GM10248 (cell line): ENCODE measurements around the gene SMG7.
A peak's percentile ranks its signal among the peaks of the same experiment; 100 is the strongest.

ENCODE experiments used
- CTCF ChIA-PET: fragments of 300-600 bp; sonication (Branson Sonifier 250); formaldehyde crosslinking; extraction: SDS; loops from one replicate; lab custom pipeline; 2021; ENCODE audit warnings: antibody characterized with exemption; lab: Yijun Ruan, JAX
- POLR2A ChIA-PET: fragments of 350-650 bp; sonication (Branson Sonifier 250); formaldehyde crosslinking; extraction: SDS; loops from one replicate; lab custom pipeline; 2020; ENCODE audit warnings: antibody characterized with exemption; lab: Yijun Ruan, JAX
- DNase-seq: peaks from one replicate; pipeline ENCODE4 v3.0.0; 2012; ENCODE audit errors: extremely low spot score
- CTCF ChIP-seq: IDR thresholded peaks from 2 replicates; pipeline ENCODE4 v1.5.1; 2012; ENCODE audit warnings: mild to moderate bottlenecking, low read depth; ENCODE audit errors: extremely low read depth, missing control alignments, control extremely low read depth

SMG7 gene

DNA sequence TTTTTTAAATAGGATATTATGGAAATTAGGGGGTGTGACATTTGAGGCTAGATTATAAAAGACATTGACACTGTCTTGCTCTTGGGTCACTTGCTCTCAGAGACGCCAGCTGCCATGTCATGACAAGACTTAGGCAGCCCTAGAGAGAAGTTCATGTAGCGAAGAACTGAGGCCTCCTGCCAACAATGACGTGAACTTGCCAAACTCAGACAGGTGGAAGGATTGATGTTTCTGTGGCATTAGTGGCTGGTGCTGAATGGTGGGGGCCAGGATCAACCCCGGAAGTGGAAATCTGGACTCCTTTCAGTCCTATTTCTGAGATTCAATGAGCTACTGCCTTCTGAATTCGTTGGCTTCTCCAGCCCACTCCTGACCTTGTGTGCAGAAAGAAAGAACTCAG, 103.3 kb downstream of the SMG7 start:
- ChIA-PET POLR2A (no interaction called here), CTCF (interaction anchor here (0.9 to 1.3 kb wide), 3 partner anchors 12 to 33 kb away, joined by 3 to 6 read pairs (median 3); no protein-coding TSS in a partner anchor)
- DNase-seq: no peak
- no peak for TF ChIP-seq CTCF

DNA sequence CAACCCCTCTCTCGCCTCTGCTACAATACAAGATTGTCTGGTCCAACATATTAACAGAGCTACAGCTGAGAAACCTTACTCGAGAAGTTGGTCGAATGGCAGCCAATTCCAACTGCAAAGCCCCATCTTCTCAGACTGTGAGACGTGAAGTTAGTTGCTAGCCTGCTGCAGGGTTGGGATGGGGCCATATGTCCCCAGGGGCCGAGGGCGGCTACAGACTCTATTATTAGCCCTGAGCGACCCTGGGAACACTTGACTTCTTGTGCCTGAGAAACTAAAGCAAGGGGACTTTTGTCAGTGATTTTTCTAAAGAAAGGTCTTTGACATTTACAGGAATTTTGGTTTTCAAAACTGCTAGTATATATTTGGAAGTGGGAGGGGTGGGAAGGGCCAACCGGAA, 104.2 kb downstream of the SMG7 start:
- TF ChIP-seq CTCF: no peak
- no peak for DNase-seq
- ChIA-PET POLR2A (no interaction called here), CTCF (interaction anchor here (1.3 kb wide), 1 partner anchor 13 kb away, joined by 6 read pairs; no protein-coding TSS in a partner anchor)

GRCh38 chr1:183577897-183578465, 105.7 kb downstream of the SMG7 start:
- TF ChIP-seq CTCF: no peak
- CTCF ChIA-PET: interaction anchor here (1.0 to 4.9 kb wide), 6 partner anchors 9 to 106 kb away, joined by 3 to 26 read pairs (median 5); partner anchors contain the start of gene NCF2
- no peak for DNase-seq
- POLR2A ChIA-PET: no interaction called here

GRCh38 chr1:183578856-183579255, 106.6 kb downstream of the SMG7 start:
- CTCF ChIA-PET: interaction anchor here (1.1 to 4.9 kb wide), 8 partner anchors 10 to 337 kb away, joined by 3 to 26 read pairs (median 6); partner anchors contain the start of gene NCF2
- POLR2A ChIA-PET: no interaction called here
- no peak for TF ChIP-seq CTCF
- DNase-seq: no peak

DNA sequence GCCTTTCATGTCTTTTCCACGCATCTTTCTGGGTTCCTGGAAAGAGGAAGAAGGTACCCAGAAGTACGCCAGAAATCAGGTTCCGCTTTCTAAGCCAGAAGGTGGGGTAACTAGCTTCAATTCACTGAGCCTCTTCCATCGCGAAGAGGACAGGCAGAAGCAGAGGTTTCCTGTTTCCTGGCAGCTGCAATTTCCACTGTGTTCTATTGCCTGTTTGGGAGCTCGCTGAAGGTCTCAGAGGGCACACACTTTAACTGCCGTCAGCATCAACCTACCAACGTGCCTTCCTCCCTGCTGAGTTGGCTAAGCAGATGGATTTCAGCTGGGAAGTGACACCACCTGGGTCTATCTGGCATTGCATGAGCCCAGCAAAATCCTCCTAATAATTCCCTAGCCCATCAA, 108.0 kb downstream of the SMG7 start:
- peak; percentile 49 for DNase-seq
- POLR2A ChIA-PET: no interaction called here
- CTCF ChIA-PET: interaction anchor here (0.6 to 4.9 kb wide), 14 partner anchors 10 to 105 kb away, joined by 3 to 26 read pairs (median 5); partner anchors contain the start of gene NCF2
- peak; percentile 27 for TF ChIP-seq CTCF

- ChIA-PET POLR2A (no interaction called here), CTCF (interaction anchor here (0.8 to 4.9 kb wide), 5 partner anchors 8 to 73 kb away, joined by 3 to 26 read pairs (median 6); partner anchors contain the start of gene NCF2)
- TF ChIP-seq CTCF: no peak
- DNase-seq: no peak
Measured at GRCh38 chr1:183582021-183582713, 109.9 kb downstream of the SMG7 start.
